Mucosa of descending colon (tissue), 3 donors: ENCODE results near the gene SPIB. TPM values are rescaled to one million over a fixed set of nuclear protein-coding genes. Genes with fewer than 3 reads are reported as not detected.
"Not testable (repeated sequence)": the region's sequence is repeated elsewhere in the genome, so short reads cannot be mapped to it uniquely, and the experiment has no call there.

Source experiments
- ATAC-seq: fragments of 200-7000 bp; cut with Tn5 transposase; one replicate; pipeline ENCODE4 v1.9.1; 2020; ENCODE audit warnings: mild to moderate bottlenecking, moderate library complexity
- DNase-seq, 3 donors: peaks; one replicate each; pipeline ENCODE4 v3.0.0-alpha.2; 2020
- H3K36me3 ChIP-seq: fragments of 200-600 bp; one replicate; pipeline ENCODE4 v1.8.0; 2021; ENCODE audit warnings: low read depth, mild to moderate bottlenecking
- H3K4me1 ChIP-seq: fragments of 200-600 bp; one replicate; pipeline ENCODE4 v1.8.0; 2021; ENCODE audit warnings: low read depth, mild to moderate bottlenecking
- H3K4me3 ChIP-seq: fragments of 200-600 bp; one replicate; pipeline ENCODE4 v1.8.0; 2021; ENCODE audit warnings: mild to moderate bottlenecking
- H3K9me3 ChIP-seq: fragments of 200-600 bp; one replicate; pipeline ENCODE4 v1.8.0; 2021; ENCODE audit warnings: mild to moderate bottlenecking
- intact Hi-C, 2 donors: fragments of 100-400 bp; cut with DNase I in 1 of 2; cut with micrococcal nuclease in 1 of 2; formaldehyde crosslinking; loops; one replicate each; pipeline versions ENCODE4 v1.11.0 to v1.11.1; 2022; cut with DNase I, micrococcal nuclease
- total RNA-seq, 3 donors: library from RNA; stranded (reverse); fragmentation: NEBNext Ultra II Directional in 2 of 3; extraction: Animal tissue kit (Norgen Biotek cat#: 25700) in 2 of 3; gene quantifications; one replicate each; pipeline versions ENCODE4 v1.2.1 to v1.2.4, GENCODE V29; 2021 to 2023
- TF ChIP-seq, protein P1 (sequence below): fragments of 200-600 bp; IDR thresholded peaks from one replicate; pipeline ENCODE4 v1.8.0; 2022; ENCODE audit warnings: antibody characterized with exemption, mild to moderate bottlenecking
- donor health status: DM: no; HTN: no; CAD: no; lungs with moderate emphysema.
- donor health status: DM: no; HTN: no; CAD: no.
- donor health status: DM: no; HTN: yes; CAD: no.

Gene SPIB
- total RNA-seq, 3 donors from 2014 or later: 21.5 to 83.1 (median 61.6) TPM

- Histone ChIP-seq H3K4me3 (no peak overlapping the region), H3K4me1 (peaks cover 4% of the 10 kb centered on the region), H3K36me3 (no peaks in the 10 kb centered on the region), H3K9me3 (no peaks in the 10 kb centered on the region)
- DNase-seq: no peak
- TF ChIP-seq, protein P1, sequence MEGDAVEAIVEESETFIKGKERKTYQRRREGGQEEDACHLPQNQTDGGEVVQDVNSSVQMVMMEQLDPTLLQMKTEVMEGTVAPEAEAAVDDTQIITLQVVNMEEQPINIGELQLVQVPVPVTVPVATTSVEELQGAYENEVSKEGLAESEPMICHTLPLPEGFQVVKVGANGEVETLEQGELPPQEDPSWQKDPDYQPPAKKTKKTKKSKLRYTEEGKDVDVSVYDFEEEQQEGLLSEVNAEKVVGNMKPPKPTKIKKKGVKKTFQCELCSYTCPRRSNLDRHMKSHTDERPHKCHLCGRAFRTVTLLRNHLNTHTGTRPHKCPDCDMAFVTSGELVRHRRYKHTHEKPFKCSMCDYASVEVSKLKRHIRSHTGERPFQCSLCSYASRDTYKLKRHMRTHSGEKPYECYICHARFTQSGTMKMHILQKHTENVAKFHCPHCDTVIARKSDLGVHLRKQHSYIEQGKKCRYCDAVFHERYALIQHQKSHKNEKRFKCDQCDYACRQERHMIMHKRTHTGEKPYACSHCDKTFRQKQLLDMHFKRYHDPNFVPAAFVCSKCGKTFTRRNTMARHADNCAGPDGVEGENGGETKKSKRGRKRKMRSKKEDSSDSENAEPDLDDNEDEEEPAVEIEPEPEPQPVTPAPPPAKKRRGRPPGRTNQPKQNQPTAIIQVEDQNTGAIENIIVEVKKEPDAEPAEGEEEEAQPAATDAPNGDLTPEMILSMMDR: no peak
- no peak for ATAC-seq
- intact Hi-C loops: no loop called here
Observed at GRCh38 chr19:50435221-50435620, 16.5 kb downstream of the SPIB start.

DNA sequence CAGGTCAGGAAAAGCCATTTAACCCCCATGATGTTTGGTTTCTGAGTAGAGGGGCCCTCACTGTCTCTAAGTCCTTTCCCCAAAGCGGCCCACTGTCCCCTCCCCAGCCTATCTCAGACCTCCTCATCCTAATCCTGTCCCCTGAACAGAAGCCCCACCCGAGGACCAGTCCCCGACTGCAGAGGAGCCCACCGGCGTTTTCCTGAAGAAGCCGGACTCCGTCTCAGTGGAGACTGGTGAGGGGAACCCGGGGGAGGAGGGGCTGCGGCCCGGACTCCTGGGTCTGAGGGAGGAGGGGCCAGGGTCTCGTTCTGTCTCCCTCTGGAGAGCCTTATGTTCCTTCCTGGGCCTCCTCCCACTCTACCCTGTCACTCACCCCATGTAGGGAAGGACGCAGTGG is 16.9 kb downstream of the SPIB start:
- DNase-seq (no peak), ATAC-seq (no peak)
- H3K9me3 ChIP-seq: no peaks in the 10 kb centered on the region
- H3K36me3 ChIP-seq: no peaks in the 10 kb centered on the region
- H3K4me1 ChIP-seq: peaks cover 4% of the 10 kb centered on the region
- H3K4me3 ChIP-seq: no peak overlapping the region
- intact Hi-C loops: no loop called here
- TF ChIP-seq, protein P1: no peak

- ATAC-seq (no peak), DNase-seq (no peak)
- H3K36me3 ChIP-seq: no peaks in the 10 kb centered on the region
- no peak overlapping the region for H3K4me3 ChIP-seq
- no peaks in the 10 kb centered on the region for H3K9me3 ChIP-seq
- no peaks in the 10 kb centered on the region for H3K4me1 ChIP-seq
- TF ChIP-seq, protein P1: no peak
- intact Hi-C loops: no loop called here
Observed at GRCh38 chr19:50437862-50438449, 19.2 kb downstream of the SPIB start.

- intact Hi-C loops, H3K9me3 ChIP-seq, ATAC-seq, DNase-seq, H3K4me1 ChIP-seq, H3K36me3 ChIP-seq, H3K4me3 ChIP-seq: not testable (repeated sequence)
Observed at GRCh38 chr19:50439130-50439529, 20.4 kb downstream of the SPIB start.

DNA sequence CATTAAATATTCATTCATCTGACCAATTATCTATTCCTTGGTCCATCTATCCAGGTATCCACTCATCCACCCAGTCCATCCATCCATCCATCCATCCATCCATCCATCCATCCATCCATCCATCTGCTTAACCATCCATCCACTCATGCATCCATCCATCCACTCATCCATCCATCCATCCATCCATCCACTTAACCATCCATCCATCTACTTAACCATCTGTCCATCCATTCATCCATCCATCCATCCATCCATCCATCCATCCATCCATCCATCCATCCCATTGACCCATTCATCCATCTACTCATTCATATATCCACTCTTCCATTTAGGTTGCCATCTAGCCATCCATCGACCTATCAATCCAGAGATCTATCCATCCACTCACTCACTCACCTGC is 25.3 kb downstream of the SPIB start:
- Histone ChIP-seq H3K4me3 (no peak overlapping the region), H3K36me3 (no peaks in the 10 kb centered on the region), H3K4me1 (no peaks in the 10 kb centered on the region), H3K9me3 (no peaks in the 10 kb centered on the region)
- TF ChIP-seq, protein P1: no peak
- no peak for ATAC-seq
- DNase-seq: no peak
- intact Hi-C loops: no loop called here

- Histone ChIP-seq H3K4me1 (no peaks in the 10 kb centered on the region), H3K36me3 (no peaks in the 10 kb centered on the region), H3K9me3 (no peaks in the 10 kb centered on the region), H3K4me3 (no peak overlapping the region)
- ATAC-seq: no peak
- no peak for DNase-seq
- intact Hi-C loops: no loop called here
- TF ChIP-seq, protein P1: no peak
Observed at GRCh38 chr19:50447053-50447452, 28.3 kb downstream of the SPIB start.
